Astrocyte of the spinal cord (primary cell): ENCODE data around the gene MDM1.

ENCODE experiments used
- DNase-seq: peaks from one replicate; pipeline ENCODE4 v3.0.0; 2011; ENCODE audit warnings: low read depth, low spot score
- H3K4me3 ChIP-seq: 2 replicates; pipeline ENCODE4 v1.5.1; 2011; ENCODE audit warnings: low read depth, mild to moderate bottlenecking, low read length, moderate library complexity
- in situ Hi-C: cut with HindIII; loops from 2 replicates; pipeline ENCODE4 v1.10.0; 2017; ENCODE audit warnings: low sequenced_read_pairs
- TF ChIP-seq, protein P1 (sequence below): IDR thresholded peaks from 2 replicates; pipeline ENCODE4 v1.5.1; 2012; ENCODE audit warnings: low read depth, mild to moderate bottlenecking, low read length, inconsistent platforms

MDM1 gene

DNA sequence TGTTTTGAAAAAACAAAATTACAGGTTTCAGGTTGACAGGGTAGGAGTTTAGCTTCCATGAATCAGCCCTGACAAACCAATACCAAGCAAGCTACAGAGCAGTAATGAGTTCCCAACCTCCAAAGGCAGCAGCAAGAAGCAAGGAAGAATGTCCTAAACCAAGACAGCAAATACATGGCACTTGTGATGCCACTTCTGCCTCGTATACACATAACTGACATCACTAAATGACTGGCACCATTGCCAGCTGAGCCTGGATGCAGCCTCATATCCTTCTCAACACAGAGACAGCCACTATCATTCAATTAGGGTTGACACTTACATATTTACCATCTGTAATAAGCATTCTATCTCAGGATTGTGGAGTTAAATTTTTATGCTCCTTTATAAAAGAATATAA is 35.0 kb upstream of the MDM1 start:
- in situ Hi-C loops: no loop called here
- no peak for DNase-seq
- H3K4me3 ChIP-seq: no peak overlapping the region
- TF ChIP-seq, protein P1, sequence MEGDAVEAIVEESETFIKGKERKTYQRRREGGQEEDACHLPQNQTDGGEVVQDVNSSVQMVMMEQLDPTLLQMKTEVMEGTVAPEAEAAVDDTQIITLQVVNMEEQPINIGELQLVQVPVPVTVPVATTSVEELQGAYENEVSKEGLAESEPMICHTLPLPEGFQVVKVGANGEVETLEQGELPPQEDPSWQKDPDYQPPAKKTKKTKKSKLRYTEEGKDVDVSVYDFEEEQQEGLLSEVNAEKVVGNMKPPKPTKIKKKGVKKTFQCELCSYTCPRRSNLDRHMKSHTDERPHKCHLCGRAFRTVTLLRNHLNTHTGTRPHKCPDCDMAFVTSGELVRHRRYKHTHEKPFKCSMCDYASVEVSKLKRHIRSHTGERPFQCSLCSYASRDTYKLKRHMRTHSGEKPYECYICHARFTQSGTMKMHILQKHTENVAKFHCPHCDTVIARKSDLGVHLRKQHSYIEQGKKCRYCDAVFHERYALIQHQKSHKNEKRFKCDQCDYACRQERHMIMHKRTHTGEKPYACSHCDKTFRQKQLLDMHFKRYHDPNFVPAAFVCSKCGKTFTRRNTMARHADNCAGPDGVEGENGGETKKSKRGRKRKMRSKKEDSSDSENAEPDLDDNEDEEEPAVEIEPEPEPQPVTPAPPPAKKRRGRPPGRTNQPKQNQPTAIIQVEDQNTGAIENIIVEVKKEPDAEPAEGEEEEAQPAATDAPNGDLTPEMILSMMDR: no peak

DNA sequence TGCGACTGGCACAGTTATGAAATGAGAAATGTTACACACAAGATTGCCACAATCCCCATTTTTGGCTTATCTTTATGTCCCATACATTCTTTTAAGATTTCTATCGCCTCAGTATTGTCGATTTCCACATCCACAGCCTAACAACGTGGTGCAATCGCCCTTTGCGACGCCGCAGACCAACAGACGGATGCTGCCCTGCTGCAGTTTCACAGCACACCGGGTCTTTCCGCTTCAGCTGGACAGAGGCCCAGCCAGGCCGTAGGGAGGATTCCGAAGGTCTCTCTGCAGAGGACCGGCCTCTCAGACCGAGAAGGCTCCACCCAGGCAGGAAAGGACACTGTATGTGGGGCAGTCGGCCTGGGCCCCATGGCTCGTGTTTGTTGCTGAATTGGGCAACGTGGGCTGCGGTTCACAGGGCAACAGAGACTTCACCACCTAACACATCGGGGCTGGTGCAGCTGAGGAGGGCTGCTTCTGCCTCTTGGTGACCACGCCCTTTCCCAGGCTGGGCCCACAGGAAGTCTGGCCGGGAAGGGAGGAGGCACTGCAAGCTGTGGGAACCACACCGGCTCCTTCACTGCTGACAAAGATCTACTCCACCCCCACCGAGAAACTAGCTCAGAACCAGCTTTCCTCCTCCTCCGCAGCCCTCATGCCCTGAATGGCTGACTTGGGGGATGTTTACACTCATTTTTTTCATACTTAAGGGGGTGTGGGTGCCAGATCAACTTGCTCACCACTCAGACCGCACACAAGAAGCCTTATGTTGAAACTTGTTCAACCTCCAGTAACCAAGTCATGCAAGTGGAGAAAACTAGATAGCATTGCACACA is 32.9 kb upstream of the MDM1 start:
- TF ChIP-seq, protein P1: no peak
- peak; percentile 95 for DNase-seq
- in situ Hi-C loops: no loop called here
- peak overlapping the region; percentile 20 for H3K4me3 ChIP-seq

DNA sequence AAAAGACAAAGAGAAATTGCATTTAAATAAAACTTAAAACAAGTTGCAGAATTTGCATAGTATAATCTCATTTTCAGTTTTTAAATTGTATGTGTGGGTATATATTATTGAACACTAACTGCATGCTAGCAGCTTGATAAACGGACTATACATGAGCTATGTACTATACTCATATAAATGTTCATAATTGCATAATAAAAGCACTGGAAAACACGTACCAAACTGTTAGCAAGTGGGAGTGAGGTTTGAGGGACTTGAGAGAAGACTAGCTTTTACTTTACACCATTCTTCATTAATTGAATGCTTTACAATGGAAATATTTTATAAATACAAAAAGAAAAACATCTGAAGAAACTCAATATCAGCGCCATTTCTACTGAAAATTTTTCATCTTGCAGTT is 32.2 kb upstream of the MDM1 start:
- H3K4me3 ChIP-seq: no peak overlapping the region
- TF ChIP-seq, protein P1: no peak
- DNase-seq: no peak
- in situ Hi-C loops: no loop called here

DNA sequence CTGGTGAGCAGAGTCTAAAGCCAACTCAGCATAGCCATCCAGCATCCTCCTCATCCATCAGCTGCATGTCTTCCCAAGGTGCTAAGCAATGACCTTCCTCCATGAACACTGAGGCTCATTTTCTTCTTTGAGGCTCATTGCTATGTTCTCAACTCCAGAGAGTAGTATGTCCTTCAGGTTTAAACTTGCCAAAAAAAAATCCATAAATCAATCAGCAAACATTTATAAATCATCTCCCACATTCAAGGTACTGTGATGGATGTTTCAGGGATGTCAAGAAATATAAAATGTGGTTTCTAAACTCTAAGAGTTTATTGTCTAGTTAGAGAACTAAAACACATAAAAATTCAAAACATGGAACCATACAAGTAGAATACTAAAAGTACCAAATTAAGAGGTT is 29.8 kb upstream of the MDM1 start:
- no peak for DNase-seq
- TF ChIP-seq, protein P1: no peak

DNA sequence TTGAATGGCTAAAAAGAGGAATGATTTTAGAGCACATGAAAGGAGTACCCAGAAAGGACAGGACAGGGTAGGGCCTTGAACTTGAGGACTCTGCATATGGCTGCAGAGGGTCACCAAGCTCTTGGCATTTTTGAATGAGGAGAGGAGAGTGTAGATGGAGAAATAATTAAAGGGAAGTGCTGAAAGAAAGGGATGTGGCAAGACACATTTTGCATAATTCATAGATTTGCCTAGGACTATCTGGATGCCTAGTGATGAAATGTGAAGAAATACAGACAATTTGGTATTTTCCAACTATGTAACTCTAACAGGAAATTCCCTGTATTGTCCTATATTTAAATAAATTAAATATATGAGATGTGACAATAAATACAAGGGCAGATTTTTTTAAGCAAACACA is 27.5 kb upstream of the MDM1 start:
- in situ Hi-C loops: no loop called here
- no peak overlapping the region for H3K4me3 ChIP-seq
- TF ChIP-seq, protein P1: no peak
- DNase-seq: no peak

More for the DNA sequence above, 29.8 kb upstream of the MDM1 start:
- no peak overlapping the region for H3K4me3 ChIP-seq
- in situ Hi-C loops: no loop called here

DNA sequence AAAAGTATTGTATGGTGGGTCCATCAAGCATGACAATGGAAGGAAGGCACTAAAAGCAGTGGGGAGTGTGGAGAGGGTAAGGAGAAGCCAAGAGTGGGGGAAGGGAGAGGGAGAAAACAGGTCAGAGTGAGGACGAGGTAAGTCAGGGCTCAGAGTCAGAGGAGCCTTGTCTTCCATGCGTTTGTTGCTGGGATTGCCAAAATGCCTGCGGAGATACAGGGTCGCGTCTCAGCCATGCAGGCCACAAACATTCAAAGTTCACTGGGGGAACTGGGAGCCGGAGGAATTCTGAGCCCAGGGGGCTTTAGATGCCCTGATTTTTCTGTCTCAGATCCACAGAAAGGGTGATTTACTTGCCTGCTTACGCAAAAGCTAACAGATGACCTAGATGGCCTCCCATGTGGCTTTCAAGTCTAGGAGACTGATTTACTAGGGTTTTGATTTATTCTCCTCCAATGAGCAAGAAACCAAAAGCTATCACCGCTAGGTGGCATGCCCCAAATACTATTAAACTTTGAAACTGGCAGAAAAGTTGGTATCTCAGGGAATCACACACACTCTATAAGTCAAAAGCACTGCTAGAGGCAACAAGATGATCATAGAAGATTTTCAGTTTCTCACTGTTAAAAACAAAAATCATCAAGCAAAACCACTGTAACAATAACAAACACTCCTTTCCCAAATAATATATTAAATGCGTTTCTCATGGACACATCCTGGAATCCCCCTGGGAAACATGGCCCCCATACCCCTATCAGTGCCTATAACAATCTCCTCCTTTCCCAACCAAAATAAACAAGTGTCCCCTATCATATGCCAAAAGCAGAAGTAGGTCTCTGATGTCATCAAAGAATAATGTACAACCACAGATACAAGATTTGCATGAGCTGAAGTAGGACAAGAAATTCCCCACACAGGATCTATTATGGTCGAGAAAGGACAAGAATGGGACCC is 26.6 kb upstream of the MDM1 start:
- DNase-seq: peak; percentile 84
- in situ Hi-C loops: no loop called here
- H3K4me3 ChIP-seq: no peak overlapping the region
- TF ChIP-seq, protein P1: peak; percentile 61
